NCI-H345 (cell line): Measurements from ENCODE around the gene SZT2.

ENCODE experiments used
- DNase-seq: peaks from one replicate; lab custom pipeline; 2025; lab: John Stamatoyannopoulos, UW

The SZT2 gene

GRCh38 chr1:43423672-43424550 is 34.2 kb downstream of the SZT2 start:
- no peak for DNase-seq

- DNase-seq = no peak
Measured at GRCh38 chr1:43425045-43425444, 35.3 kb downstream of the SZT2 start.

DNA sequence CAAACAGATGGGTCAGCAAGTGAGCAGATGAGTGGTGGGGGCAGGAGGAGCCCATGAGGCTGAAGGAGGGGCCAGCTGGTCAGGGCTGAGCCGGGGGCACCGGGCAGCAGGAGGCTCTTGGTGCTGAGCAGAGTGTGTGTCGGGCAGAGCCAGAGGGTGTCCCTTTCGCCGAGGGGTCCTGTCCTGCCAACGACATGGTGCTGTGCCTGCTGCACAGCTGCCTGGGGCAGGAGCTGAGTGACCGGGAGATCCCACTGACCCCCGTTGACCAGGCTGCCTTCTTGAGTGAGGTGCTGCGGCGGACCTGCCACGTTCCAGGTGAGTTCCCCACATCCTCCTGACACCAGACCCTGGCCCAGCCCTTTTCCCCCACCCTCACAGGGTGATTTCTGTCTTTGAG is 36.5 kb downstream of the SZT2 start:
- DNase-seq = no peak

GRCh38 chr1:43427524-43427923 is 37.8 kb downstream of the SZT2 start:
- no peak for DNase-seq

DNA sequence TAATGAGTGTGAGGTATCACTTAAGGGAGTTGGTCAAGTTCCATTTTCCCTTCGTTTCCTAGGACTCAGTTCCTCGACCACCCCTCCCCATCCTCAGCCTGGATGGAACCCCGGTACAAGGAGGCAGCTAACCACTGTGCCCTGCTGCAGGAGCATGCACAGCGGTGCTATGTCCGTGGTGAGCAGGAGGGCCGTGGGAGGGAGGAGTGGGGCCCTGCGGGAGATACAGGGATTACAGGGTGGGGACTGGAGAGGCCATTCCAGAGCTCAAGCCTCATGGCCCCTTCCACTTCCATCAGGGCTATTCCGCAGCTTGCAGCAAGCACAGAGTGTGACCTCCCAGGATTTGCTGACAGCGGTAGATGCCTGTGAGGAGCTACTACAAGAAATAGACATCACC is 38.2 kb downstream of the SZT2 start:
- no peak for DNase-seq

DNA sequence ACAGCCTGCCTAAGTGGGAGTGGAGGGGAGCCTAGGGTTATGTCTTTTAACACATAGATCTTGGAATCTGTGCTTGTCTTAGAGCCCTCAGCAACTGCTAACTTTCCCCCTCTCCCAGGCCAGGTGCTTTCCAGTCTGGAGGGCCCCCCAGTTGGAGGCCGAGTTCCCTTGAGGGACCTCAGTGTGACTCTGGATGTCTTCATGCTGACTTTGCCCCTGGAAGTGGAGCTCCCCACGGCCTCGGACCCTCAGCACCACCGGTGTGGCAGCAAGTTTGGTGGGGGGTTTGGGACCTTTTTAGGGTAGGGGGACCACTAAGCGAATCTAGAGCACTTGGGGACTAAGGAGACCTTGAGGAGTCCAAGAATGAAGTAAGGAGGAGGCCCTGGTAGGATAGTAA is 41.1 kb downstream of the SZT2 start:
- no peak for DNase-seq

DNA sequence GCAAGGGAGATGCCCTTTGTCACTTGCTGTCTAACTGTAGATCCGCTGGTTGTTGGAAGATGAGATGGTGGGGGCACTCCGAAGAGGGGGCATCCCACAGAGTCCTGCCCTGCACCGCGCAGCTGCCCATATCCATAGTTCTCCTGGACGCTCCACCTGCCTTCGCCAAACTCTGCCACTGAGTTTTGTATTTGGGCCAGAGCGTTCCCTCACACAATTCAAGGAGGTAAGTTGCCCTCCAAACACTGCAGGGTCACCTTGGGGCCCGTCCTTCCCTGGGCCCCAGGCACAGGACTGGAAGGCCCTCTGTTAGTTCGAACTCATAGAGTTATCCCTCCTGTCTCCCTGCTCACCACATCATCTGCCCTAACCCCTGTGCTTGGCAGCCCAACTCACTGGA is 42.0 kb downstream of the SZT2 start:
- DNase-seq = no peak

GRCh38 chr1:43432171-43432860 is 42.6 kb downstream of the SZT2 start:
- no peak for DNase-seq

DNA sequence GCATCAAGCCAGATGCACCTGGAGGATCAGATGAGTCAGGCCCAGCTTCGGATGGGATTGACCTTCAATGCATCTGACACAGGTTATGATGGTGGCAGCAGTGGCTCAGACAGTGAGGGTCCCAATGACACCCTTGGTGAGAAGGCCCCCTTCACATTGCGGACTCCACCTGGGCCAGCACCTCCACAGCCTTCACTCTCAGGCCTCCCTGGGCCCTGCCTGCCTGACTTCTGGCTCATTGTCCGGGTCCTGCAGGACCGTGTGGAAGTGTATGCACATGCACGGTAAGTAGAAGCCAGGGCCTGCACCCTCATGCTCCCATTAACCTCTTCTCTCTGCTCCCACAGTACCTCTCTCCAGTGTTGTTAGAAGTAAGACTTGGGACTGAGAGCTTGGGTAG is 43.2 kb downstream of the SZT2 start:
- DNase-seq = no peak

GRCh38 chr1:43434256-43434655 is 44.6 kb downstream of the SZT2 start:
- no peak for DNase-seq

GRCh38 chr1:43435146-43436145 is 45.7 kb downstream of the SZT2 start:
- DNase-seq = no peak

- no peak for DNase-seq
Measured at GRCh38 chr1:43436371-43436770, 46.7 kb downstream of the SZT2 start.

- no peak for DNase-seq
Measured at GRCh38 chr1:43437031-43437973, 47.6 kb downstream of the SZT2 start.

DNA sequence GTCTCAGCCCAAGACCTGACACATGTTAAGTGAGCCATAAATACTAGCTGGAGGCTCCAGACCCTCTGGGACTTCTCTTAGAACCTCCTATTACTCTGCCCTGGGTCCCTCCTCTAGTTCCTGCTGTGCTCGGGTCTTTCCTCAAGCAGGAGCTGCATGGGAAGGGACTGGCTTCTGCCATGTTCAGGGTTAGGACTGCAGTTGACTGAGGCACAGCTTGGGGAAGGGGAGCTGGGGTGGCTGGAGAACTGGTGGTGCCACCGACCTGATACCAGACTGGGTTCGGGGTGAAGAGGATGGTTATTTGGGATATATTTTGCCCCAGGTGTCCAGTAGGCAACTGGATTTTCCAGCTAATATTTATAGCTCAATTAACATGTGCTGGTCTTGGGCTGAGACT is 48.3 kb downstream of the SZT2 start:
- no peak for DNase-seq

DNA sequence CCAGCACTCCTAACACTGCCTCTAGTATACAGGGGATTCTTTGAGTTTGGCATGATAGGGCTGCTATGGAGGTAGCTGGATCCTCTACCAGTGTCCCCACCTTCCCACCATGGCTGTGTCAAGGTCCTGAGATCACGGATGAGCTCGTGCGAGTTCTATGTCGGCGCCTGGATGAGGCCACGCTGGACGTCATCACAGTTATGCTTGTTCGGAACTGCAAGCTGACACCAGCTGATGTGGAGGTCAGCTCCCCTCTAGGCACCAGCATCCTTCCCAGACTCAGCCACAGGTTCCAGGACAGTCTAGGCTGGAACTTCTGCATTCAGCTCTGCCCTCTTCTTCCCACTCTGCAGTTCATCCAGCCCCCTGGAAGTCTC is 48.9 kb downstream of the SZT2 start:
- no peak for DNase-seq

DNA sequence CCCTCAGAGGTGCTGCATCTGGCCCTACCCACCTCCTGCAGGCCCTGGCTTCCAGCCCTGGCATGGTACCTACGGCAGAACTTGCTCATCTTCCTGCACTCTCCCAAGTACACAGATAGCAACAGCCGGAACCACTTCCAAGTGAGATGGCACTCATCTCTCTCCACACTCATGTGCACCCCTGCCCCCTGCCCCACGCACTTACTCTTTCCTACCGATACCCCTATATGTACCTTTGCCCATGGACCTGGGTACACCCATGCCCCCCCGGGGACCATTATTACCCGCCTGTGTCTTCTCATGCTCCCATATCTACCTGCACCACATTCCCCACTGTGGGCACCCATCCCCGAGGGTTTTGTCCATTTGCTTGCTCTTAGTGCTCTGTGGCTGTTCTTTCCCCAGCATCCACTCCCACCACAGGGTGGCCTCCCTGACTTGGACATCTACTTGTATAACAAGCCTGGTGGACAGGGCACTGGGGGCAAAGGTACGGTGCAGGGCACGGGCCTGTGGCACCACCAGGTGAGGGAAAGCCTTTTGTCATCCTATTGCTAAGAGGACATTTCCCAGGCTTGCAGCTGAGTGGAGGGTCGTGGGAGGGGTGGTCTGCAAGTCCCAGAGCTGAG is 49.4 kb downstream of the SZT2 start:
- DNase-seq = no peak

- DNase-seq = peak; percentile 74
Measured at GRCh38 chr1:43439781-43440180, 50.1 kb downstream of the SZT2 start.

GRCh38 chr1:43440358-43440757 is 50.7 kb downstream of the SZT2 start:
- DNase-seq = peak; percentile 38

DNA sequence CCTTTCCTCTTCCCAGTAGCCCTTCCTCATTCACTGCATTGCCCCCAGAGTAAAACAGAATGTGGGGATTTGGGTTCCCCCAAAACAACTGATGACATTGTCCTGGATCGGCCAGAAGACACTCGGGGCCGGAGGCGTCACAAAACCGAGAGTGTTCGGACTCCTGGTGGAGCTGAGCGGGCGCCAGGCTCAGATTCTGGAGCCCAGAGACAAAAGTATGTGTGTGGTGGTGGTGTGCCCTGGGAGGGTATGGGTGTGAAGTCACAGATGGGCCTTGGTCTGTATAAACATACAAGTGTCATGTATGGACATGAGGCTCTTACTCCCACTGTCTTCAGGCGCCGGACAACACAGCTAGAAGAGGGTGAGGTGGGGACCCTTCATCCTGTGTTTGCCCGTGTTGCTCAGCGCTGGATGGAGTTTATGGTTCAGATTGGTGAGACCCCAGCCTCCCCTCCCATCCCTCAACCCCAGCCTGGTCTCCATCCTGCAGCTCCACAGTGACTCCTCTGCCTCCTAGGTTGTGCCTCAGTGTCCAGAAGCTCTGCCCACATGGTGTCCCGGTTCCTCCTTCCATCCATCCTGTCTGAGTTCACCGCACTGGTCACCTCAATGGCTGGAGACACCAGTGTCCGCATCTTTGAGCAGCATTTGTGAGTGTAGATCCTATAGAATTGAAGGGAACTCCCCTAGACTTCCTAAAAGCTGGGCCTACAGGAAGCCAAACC is 51.6 kb downstream of the SZT2 start:
- no peak for DNase-seq
